Stimulated activated CD4-positive, alpha-beta T cell treated with anti-CD3 and anti-CD28 coated beads, Interleukin-15, amount 100 ng/mL, for 24 hours (primary cell): Measurements from ENCODE around the gene TEX51.

Experiments used
- DNase-seq: peaks from one replicate; pipeline ENCODE4 v3.0.0-alpha.2; 2020

TEX51 gene

GRCh38 chr2:126898636-126899035 lies at the start of gene TEX51:
Gene TEX51, plus strand, starts transcription at chr2:126898890. Its CDS starts 29 bp downstream, at chr2:126898919.
- DNase-seq = no peak

GRCh38 chr2:126849054-126849453 lies 49.6 kb upstream of the TEX51 start:
- no peak for DNase-seq

GRCh38 chr2:126849486-126849885 lies 49.2 kb upstream of the TEX51 start:
- DNase-seq = no peak

GRCh38 chr2:126849991-126850535 lies 48.6 kb upstream of the TEX51 start:
- DNase-seq = no peak

- DNase-seq = no peak
These were observed 47.8 kb upstream of the TEX51 start for GRCh38 chr2:126850940-126851339.

- no peak for DNase-seq
These were observed 46.9 kb upstream of the TEX51 start for GRCh38 chr2:126851756-126852155.

- DNase-seq = no peak
These were observed 46.3 kb upstream of the TEX51 start for GRCh38 chr2:126852361-126852760.

- DNase-seq = no peak
These were observed 43.1 kb upstream of the TEX51 start for GRCh38 chr2:126855606-126856005.

- DNase-seq = no peak
These were observed 42.3 kb upstream of the TEX51 start for GRCh38 chr2:126856403-126856802.

- DNase-seq = no peak
These were observed 41.2 kb upstream of the TEX51 start for GRCh38 chr2:126857502-126857901.

GRCh38 chr2:126858013-126858412 lies 40.7 kb upstream of the TEX51 start:
- DNase-seq = no peak

- no peak for DNase-seq
These were observed 40.3 kb upstream of the TEX51 start for GRCh38 chr2:126858436-126858835.

GRCh38 chr2:126858991-126859390 lies 39.7 kb upstream of the TEX51 start:
- no peak for DNase-seq

- DNase-seq = no peak
These were observed 39.1 kb upstream of the TEX51 start for GRCh38 chr2:126859631-126860030.

- no peak for DNase-seq
These were observed 38.3 kb upstream of the TEX51 start for GRCh38 chr2:126860385-126860784.

- no peak for DNase-seq
These were observed 36.0 kb upstream of the TEX51 start for GRCh38 chr2:126862730-126863129.

- no peak for DNase-seq
These were observed 35.2 kb upstream of the TEX51 start for GRCh38 chr2:126863336-126864015.

GRCh38 chr2:126864861-126865260 lies 33.8 kb upstream of the TEX51 start:
- no peak for DNase-seq

GRCh38 chr2:126866451-126866850 lies 32.2 kb upstream of the TEX51 start:
- no peak for DNase-seq

GRCh38 chr2:126874961-126875360 lies 23.7 kb upstream of the TEX51 start:
- DNase-seq = no peak

GRCh38 chr2:126876631-126877030 lies 22.1 kb upstream of the TEX51 start:
- no peak for DNase-seq

GRCh38 chr2:126877041-126877440 lies 21.6 kb upstream of the TEX51 start:
- DNase-seq = no peak

GRCh38 chr2:126877861-126878565 lies 20.7 kb upstream of the TEX51 start:
- no peak for DNase-seq

GRCh38 chr2:126878601-126879000 lies 20.1 kb upstream of the TEX51 start:
- no peak for DNase-seq
